ENCODE results near the gene TDRD9. TPM values are rescaled to one million over a fixed set of nuclear protein-coding genes. Genes with fewer than 3 reads are reported as not detected.

TDRD9 gene
- polyA plus RNA-seq, 1 donor from 2014 or later = 15.9 TPM

DNA sequence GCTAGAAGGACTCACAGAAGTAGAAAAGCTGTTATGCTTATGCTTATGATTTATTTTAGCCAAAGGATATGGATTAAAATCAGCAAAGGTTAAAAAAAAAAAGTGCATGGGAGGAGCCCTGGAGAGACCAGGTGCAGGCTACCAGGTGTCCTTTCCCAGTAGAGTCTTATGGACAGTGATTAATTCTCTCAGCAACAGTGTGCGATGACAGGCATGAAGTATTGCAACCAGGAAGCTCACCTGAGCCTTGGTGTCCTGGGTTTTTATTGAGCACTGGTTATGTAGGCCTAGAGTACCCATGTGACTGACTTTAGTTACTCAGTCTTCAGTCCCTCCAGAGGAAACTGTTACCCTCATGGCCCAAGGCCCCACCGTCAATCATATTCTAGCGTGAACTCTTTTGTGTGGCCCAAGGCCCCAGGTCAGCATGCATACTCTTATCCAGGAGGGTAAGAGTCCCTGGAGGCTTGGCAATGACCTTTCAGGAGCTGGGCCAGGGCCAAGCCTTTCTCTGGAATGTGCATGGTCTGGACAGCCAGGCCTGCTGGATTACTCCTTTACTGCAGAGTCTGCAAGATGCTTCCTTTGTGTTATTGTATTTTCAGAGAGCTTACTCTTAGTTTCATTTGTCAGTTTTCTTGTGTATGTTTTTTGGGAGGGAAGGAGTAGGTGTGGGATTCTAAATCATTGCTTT is 83.7 kb downstream of the TDRD9 start:
- Histone ChIP-seq H3K9ac (ENCODE audit: low read length) (no peak overlapping the region), H3K36me3 (ENCODE audit: insufficient read depth, low read length) (no peaks in the 10 kb centered on the region), H3K27me3 (ENCODE audit: insufficient read depth, low read depth, low read length) (no peaks in the 10 kb centered on the region), H3K79me2 (replicated peaks; ENCODE audit: insufficient read depth, low read length) (no peaks in the 10 kb centered on the region), H2AFZ (ENCODE audit: low read depth, low read length) (no peak overlapping the region), H3F3A (ENCODE audit: insufficient read depth, low read length, poor library complexity, severe bottlenecking) (no peaks in the 10 kb centered on the region), H3K27ac (ENCODE audit: low read length) (no peak overlapping the region), H3K4me2 (ENCODE audit: low read length) (no peak overlapping the region), H3K9me2 (ENCODE audit: insufficient read depth, low read length) (no peaks in the 10 kb centered on the region), H3K9me3 (ENCODE audit: low read length) (no peaks in the 10 kb centered on the region), H4K20me1 (ENCODE audit: insufficient read depth) (no peaks in the 10 kb centered on the region), H3K4me3 (ENCODE audit: low read length) (no peak overlapping the region)
- no peak for TF ChIP-seq RAD21 (conservative IDR thresholded peaks at IDR 0.05)
- TF ChIP-seq POLR2AphosphoS5 (IDR thresholded peaks at IDR 0.05) = no peak
- TF ChIP-seq SMC3 (conservative IDR thresholded peaks at IDR 0.05; ENCODE audit: poor library complexity) = no peak
- no peak for TF ChIP-seq MXI1 (conservative IDR thresholded peaks at IDR 0.05; ENCODE audit: poor library complexity, severe bottlenecking)
- TF ChIP-seq TAF1 (IDR thresholded peaks at IDR 0.05; ENCODE audit: low read depth) = no peak
- TF ChIP-seq, protein P1, sequence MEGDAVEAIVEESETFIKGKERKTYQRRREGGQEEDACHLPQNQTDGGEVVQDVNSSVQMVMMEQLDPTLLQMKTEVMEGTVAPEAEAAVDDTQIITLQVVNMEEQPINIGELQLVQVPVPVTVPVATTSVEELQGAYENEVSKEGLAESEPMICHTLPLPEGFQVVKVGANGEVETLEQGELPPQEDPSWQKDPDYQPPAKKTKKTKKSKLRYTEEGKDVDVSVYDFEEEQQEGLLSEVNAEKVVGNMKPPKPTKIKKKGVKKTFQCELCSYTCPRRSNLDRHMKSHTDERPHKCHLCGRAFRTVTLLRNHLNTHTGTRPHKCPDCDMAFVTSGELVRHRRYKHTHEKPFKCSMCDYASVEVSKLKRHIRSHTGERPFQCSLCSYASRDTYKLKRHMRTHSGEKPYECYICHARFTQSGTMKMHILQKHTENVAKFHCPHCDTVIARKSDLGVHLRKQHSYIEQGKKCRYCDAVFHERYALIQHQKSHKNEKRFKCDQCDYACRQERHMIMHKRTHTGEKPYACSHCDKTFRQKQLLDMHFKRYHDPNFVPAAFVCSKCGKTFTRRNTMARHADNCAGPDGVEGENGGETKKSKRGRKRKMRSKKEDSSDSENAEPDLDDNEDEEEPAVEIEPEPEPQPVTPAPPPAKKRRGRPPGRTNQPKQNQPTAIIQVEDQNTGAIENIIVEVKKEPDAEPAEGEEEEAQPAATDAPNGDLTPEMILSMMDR (IDR thresholded peaks at IDR 0.05; ENCODE audit: poor library complexity, severe bottlenecking) = no peak
- no peak for TF ChIP-seq EZH2 (IDR thresholded peaks at IDR 0.05; ENCODE audit: borderline replicate concordance, insufficient read depth, low read length, poor library complexity, severe bottlenecking)
- TF ChIP-seq, protein P2, sequence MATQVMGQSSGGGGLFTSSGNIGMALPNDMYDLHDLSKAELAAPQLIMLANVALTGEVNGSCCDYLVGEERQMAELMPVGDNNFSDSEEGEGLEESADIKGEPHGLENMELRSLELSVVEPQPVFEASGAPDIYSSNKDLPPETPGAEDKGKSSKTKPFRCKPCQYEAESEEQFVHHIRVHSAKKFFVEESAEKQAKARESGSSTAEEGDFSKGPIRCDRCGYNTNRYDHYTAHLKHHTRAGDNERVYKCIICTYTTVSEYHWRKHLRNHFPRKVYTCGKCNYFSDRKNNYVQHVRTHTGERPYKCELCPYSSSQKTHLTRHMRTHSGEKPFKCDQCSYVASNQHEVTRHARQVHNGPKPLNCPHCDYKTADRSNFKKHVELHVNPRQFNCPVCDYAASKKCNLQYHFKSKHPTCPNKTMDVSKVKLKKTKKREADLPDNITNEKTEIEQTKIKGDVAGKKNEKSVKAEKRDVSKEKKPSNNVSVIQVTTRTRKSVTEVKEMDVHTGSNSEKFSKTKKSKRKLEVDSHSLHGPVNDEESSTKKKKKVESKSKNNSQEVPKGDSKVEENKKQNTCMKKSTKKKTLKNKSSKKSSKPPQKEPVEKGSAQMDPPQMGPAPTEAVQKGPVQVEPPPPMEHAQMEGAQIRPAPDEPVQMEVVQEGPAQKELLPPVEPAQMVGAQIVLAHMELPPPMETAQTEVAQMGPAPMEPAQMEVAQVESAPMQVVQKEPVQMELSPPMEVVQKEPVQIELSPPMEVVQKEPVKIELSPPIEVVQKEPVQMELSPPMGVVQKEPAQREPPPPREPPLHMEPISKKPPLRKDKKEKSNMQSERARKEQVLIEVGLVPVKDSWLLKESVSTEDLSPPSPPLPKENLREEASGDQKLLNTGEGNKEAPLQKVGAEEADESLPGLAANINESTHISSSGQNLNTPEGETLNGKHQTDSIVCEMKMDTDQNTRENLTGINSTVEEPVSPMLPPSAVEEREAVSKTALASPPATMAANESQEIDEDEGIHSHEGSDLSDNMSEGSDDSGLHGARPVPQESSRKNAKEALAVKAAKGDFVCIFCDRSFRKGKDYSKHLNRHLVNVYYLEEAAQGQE (IDR thresholded peaks at IDR 0.05; ENCODE audit: borderline replicate concordance) = no peak
- TF ChIP-seq EP300 (conservative IDR thresholded peaks at IDR 0.05; ENCODE audit: poor library complexity, severe bottlenecking) = no peak

DNA sequence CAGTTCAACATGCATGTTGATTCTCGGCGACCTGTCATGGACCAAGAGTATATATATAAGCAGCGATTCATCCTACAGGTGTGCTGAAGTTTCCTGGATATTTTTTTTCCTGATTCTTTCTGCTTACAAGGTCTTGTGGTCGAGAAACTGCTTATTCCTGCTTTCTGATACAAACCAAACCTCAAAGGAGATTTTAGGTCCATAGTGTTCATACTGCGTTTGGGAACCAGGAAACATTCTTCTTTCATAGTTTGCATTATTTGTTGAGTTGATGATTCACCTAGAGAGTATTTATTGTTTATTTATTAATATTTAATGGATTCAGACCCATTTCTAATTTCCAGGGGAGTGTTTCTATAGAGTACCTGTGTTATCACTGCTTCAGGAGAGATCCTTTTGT is 86.5 kb downstream of the TDRD9 start:
- no peak overlapping the region for H2AFZ ChIP-seq (ENCODE audit: low read depth, low read length)
- no peak overlapping the region for H3K4me2 ChIP-seq (ENCODE audit: low read length)
- no peaks in the 10 kb centered on the region for H3K79me2 ChIP-seq (replicated peaks; ENCODE audit: insufficient read depth, low read length)
- no peaks in the 10 kb centered on the region for H3F3A ChIP-seq (ENCODE audit: insufficient read depth, low read length, poor library complexity, severe bottlenecking)
- H3K27me3 ChIP-seq (ENCODE audit: insufficient read depth, low read depth, low read length) = no peaks in the 10 kb centered on the region
- H3K9me2 ChIP-seq (ENCODE audit: insufficient read depth, low read length) = no peaks in the 10 kb centered on the region
- H4K20me1 ChIP-seq (ENCODE audit: insufficient read depth) = no peaks in the 10 kb centered on the region
- no peak overlapping the region for H3K9ac ChIP-seq (ENCODE audit: low read length)
- H3K27ac ChIP-seq (ENCODE audit: low read length) = no peak overlapping the region
- no peak overlapping the region for H3K4me3 ChIP-seq (ENCODE audit: low read length)
- H3K9me3 ChIP-seq (ENCODE audit: low read length) = no peaks in the 10 kb centered on the region
- TF ChIP-seq EZH2 (IDR thresholded peaks at IDR 0.05; ENCODE audit: borderline replicate concordance, insufficient read depth, low read length, poor library complexity, severe bottlenecking) (no peak), SMC3 (conservative IDR thresholded peaks at IDR 0.05; ENCODE audit: poor library complexity) (no peak), TAF1 (IDR thresholded peaks at IDR 0.05; ENCODE audit: low read depth) (no peak), RAD21 (conservative IDR thresholded peaks at IDR 0.05) (no peak), MXI1 (conservative IDR thresholded peaks at IDR 0.05; ENCODE audit: poor library complexity, severe bottlenecking) (no peak), POLR2AphosphoS5 (IDR thresholded peaks at IDR 0.05) (no peak), EP300 (conservative IDR thresholded peaks at IDR 0.05; ENCODE audit: poor library complexity, severe bottlenecking) (no peak)
- TF ChIP-seq, protein P2 (IDR thresholded peaks at IDR 0.05; ENCODE audit: borderline replicate concordance) = no peak
- TF ChIP-seq, protein P1 (IDR thresholded peaks at IDR 0.05; ENCODE audit: poor library complexity, severe bottlenecking) = no peak
- no peaks in the 10 kb centered on the region for H3K36me3 ChIP-seq (ENCODE audit: insufficient read depth, low read length)

Measured in neural cell (in vitro differentiated cells).